ENCODE data around the gene SUPT20HL2.

SUPT20HL2 gene

GRCh38 chrX:24305905-24306304 is 8.0 kb downstream of the SUPT20HL2 start:
- no peak for ATAC-seq
- TF ChIP-seq OSR1 (CRISPR knock-in tag; IDR thresholded peaks at IDR 0.05) (no peak), GLIS3 (CRISPR knock-in tag; IDR thresholded peaks at IDR 0.05) (no peak), ZNF565 (CRISPR knock-in tag; conservative IDR thresholded peaks at IDR 0.05; ENCODE audit: low read depth) (no peak), PATZ1 (CRISPR knock-in tag; IDR thresholded peaks at IDR 0.05; ENCODE audit: borderline replicate concordance) (no peak), CREB5 (CRISPR knock-in tag; IDR thresholded peaks at IDR 0.05; ENCODE audit: low read depth) (no peak), TOX (CRISPR knock-in tag; IDR thresholded peaks at IDR 0.05; ENCODE audit: borderline replicate concordance) (no peak), ISL1 (CRISPR knock-in tag; IDR thresholded peaks at IDR 0.05) (no peak), BACH2 (CRISPR knock-in tag; IDR thresholded peaks at IDR 0.05; ENCODE audit: borderline replicate concordance) (no peak), CSDC2 (CRISPR knock-in tag; IDR thresholded peaks at IDR 0.05) (no peak), ZC3H10 (CRISPR knock-in tag; IDR thresholded peaks at IDR 0.05) (no peak), ZNF8 (CRISPR knock-in tag; IDR thresholded peaks at IDR 0.05) (no peak), ZNF70 (CRISPR knock-in tag; IDR thresholded peaks at IDR 0.05) (no peak)

- TF ChIP-seq BACH2 (CRISPR knock-in tag; IDR thresholded peaks at IDR 0.05; ENCODE audit: borderline replicate concordance) = no peak
- no peak for TF ChIP-seq ISL1 (CRISPR knock-in tag; IDR thresholded peaks at IDR 0.05)
- TF ChIP-seq PATZ1 (CRISPR knock-in tag; IDR thresholded peaks at IDR 0.05; ENCODE audit: borderline replicate concordance) = no peak
- TF ChIP-seq ZNF565 (CRISPR knock-in tag; conservative IDR thresholded peaks at IDR 0.05; ENCODE audit: low read depth) = no peak
- no peak for TF ChIP-seq OSR1 (CRISPR knock-in tag; IDR thresholded peaks at IDR 0.05)
- no peak for TF ChIP-seq SNAI2 (CRISPR knock-in tag; IDR thresholded peaks at IDR 0.05)
- no peak for TF ChIP-seq TCF4 (CRISPR knock-in tag; IDR thresholded peaks at IDR 0.05; ENCODE audit: borderline replicate concordance)
- no peak for TF ChIP-seq PPARA (CRISPR knock-in tag; IDR thresholded peaks at IDR 0.05; ENCODE audit: borderline replicate concordance)
- no peak for TF ChIP-seq RARB (CRISPR knock-in tag; IDR thresholded peaks at IDR 0.05)
- no peak for TF ChIP-seq CREB5 (CRISPR knock-in tag; IDR thresholded peaks at IDR 0.05; ENCODE audit: low read depth)
- TF ChIP-seq CSDC2 (CRISPR knock-in tag; IDR thresholded peaks at IDR 0.05) = no peak
- no peak for TF ChIP-seq GLIS3 (CRISPR knock-in tag; IDR thresholded peaks at IDR 0.05)
- TF ChIP-seq ZFP30 (CRISPR knock-in tag; IDR thresholded peaks at IDR 0.05) = no peak
- TF ChIP-seq ARNTL (CRISPR knock-in tag; IDR thresholded peaks at IDR 0.05; ENCODE audit: borderline replicate concordance, low read depth) = no peak
- no peak for TF ChIP-seq ZNF8 (CRISPR knock-in tag; IDR thresholded peaks at IDR 0.05)
- no peak for ATAC-seq
Observed at GRCh38 chrX:24301806-24302205, 12.1 kb downstream of the SUPT20HL2 start.

- ATAC-seq = no peak
- TF ChIP-seq ARNTL (CRISPR knock-in tag; IDR thresholded peaks at IDR 0.05; ENCODE audit: borderline replicate concordance, low read depth) = no peak
Observed at GRCh38 chrX:24301060-24301459, 12.8 kb downstream of the SUPT20HL2 start.

- TF ChIP-seq CSRNP3 (CRISPR knock-in tag; IDR thresholded peaks at IDR 0.05) = no peak
- TF ChIP-seq RARB (CRISPR knock-in tag; IDR thresholded peaks at IDR 0.05) = no peak
- no peak for TF ChIP-seq ZC3H10 (CRISPR knock-in tag; IDR thresholded peaks at IDR 0.05)
- no peak for TF ChIP-seq ESRRG (CRISPR knock-in tag; IDR thresholded peaks at IDR 0.05)
- no peak for TF ChIP-seq ZNF70 (CRISPR knock-in tag; IDR thresholded peaks at IDR 0.05)
- TF ChIP-seq TCF4 (CRISPR knock-in tag; IDR thresholded peaks at IDR 0.05; ENCODE audit: borderline replicate concordance) = no peak
- no peak for TF ChIP-seq PATZ1 (CRISPR knock-in tag; IDR thresholded peaks at IDR 0.05; ENCODE audit: borderline replicate concordance)
- TF ChIP-seq ZNF8 (CRISPR knock-in tag; IDR thresholded peaks at IDR 0.05) = no peak
- peak; percentile 68 for ATAC-seq
Observed at GRCh38 chrX:24298191-24298590, 15.7 kb downstream of the SUPT20HL2 start.
